Measurements from ENCODE around the gene PDE7B. TPM values are rescaled to one million over a fixed set of nuclear protein-coding genes. Genes with fewer than 3 reads are reported as not detected.
"Not testable (repeated sequence)": the region's sequence is repeated elsewhere in the genome, so short reads cannot be mapped to it uniquely, and the experiment has no call there.

Gene PDE7B
- polyA plus RNA-seq, 1 donor (not counting 4 experiments of a cell fraction or from before 2014, with no cell fraction given) = 0.01 TPM

DNA sequence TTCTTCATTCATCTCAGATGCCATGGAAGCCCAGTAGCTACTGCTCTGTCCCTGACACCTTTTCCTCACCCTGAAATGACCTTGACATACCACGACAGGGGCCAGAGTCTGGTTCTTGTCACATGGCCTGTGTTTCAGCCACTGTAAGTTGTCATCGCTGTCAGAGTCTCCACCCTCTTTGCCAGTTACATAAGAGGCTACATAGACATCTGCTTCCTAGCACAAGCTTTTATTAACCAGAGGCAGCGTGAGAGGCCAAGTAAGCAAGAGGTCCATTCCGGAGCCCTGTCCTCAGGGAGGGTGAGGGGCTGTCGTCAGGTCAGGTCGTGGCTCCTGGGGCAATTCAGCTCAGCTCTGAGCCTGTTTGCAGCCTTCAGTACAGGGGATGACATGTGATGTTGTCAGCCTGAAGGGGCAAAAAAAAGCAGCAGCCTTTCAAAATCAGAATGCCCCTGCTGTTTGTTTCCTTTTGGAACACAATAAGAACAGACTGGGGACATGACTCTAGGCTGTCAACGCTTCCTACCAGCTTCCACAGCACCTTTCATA is 252.3 kb downstream of the PDE7B start:
- no peaks in the 10 kb centered on the region for H3K4me1 ChIP-seq (ENCODE audit: control insufficient read depth, extremely low read depth, insufficient read depth, low read length)
- no peak overlapping the region for H3K4me2 ChIP-seq (ENCODE audit: control insufficient read depth, extremely low read depth, insufficient read depth, low read depth, low read length)
- H3K9me3 ChIP-seq (ENCODE audit: control insufficient read depth, low read depth, low read length) = no peaks in the 10 kb centered on the region
- no peaks in the 10 kb centered on the region for H3K27me3 ChIP-seq (ENCODE audit: control insufficient read depth, extremely low read depth, insufficient read depth, low read length)
- TF ChIP-seq, protein P1, sequence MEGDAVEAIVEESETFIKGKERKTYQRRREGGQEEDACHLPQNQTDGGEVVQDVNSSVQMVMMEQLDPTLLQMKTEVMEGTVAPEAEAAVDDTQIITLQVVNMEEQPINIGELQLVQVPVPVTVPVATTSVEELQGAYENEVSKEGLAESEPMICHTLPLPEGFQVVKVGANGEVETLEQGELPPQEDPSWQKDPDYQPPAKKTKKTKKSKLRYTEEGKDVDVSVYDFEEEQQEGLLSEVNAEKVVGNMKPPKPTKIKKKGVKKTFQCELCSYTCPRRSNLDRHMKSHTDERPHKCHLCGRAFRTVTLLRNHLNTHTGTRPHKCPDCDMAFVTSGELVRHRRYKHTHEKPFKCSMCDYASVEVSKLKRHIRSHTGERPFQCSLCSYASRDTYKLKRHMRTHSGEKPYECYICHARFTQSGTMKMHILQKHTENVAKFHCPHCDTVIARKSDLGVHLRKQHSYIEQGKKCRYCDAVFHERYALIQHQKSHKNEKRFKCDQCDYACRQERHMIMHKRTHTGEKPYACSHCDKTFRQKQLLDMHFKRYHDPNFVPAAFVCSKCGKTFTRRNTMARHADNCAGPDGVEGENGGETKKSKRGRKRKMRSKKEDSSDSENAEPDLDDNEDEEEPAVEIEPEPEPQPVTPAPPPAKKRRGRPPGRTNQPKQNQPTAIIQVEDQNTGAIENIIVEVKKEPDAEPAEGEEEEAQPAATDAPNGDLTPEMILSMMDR (optimal IDR thresholded peaks at IDR 0.05 in 1 of 3, IDR thresholded peaks at IDR 0.05 in 1 of 3, conservative IDR thresholded peaks at IDR 0.05 in 1 of 3; ENCODE audit: extremely low read depth in 1 of 3, insufficient read depth in 2 of 3, low read length in 3 of 3) = no peak
- no peak for TF ChIP-seq EZH2 (IDR thresholded peaks at IDR 0.05; ENCODE audit: low read length)
- dilution Hi-C loops (cut with MboI; ENCODE audit: extremely low pct_ligation_motif_present, low sequenced_read_pairs) = no loop called here
- H3K9ac ChIP-seq (ENCODE audit: control insufficient read depth, extremely low read depth, insufficient read depth, low read length) = no peak overlapping the region
- no peaks in the 10 kb centered on the region for H3K36me3 ChIP-seq (ENCODE audit: control insufficient read depth in 2 of 2, extremely low read depth in 1 of 2, insufficient read depth in 2 of 2, low read length in 2 of 2)
- H4K20me1 ChIP-seq (ENCODE audit: control insufficient read depth, extremely low read depth, insufficient read depth, low read length) = no peaks in the 10 kb centered on the region
- H2AFZ ChIP-seq (ENCODE audit: control insufficient read depth, low read length) = no peak overlapping the region
- no peak for FAIRE-seq
- no peak overlapping the region for H3K4me3 ChIP-seq (ENCODE audit: control insufficient read depth in 2 of 3, extremely low read depth in 1 of 3, insufficient read depth in 2 of 3, low read depth in 1 of 3, low read length in 3 of 3)
- no peak for DNase-seq (ENCODE audit: low read depth, low spot score)
- H3K79me2 ChIP-seq (ENCODE audit: control insufficient read depth, insufficient read depth, low read length) = no peaks in the 10 kb centered on the region
- no peak overlapping the region for H3K27ac ChIP-seq (ENCODE audit: control insufficient read depth, insufficient read depth, low read length)
- no peaks in the 10 kb centered on the region for H3K9me1 ChIP-seq (ENCODE audit: control insufficient read depth, extremely low read depth, insufficient read depth, low read length)

DNA sequence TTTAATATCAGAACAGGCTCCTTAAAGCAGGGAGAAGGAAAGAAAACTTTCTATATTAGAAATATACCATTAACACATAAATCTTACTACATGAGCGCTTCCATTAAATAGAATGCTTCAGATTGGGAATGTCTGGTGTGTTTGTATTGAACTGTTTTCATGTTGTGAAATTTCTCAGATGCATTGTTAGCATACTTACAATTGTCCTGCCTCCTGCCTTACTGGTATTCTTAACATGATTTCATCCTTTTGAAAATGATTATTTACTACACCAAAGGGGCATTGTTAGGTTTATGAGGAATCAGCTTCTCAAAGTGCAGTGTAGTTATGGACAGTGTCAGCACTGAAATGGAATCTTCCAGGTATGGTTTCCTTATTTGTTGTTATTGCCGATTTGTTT is 253.1 kb downstream of the PDE7B start:
- Histone ChIP-seq H3K4me1 (ENCODE audit: control insufficient read depth, extremely low read depth, insufficient read depth, low read length) (no peaks in the 10 kb centered on the region), H3K9me3 (ENCODE audit: control insufficient read depth, low read depth, low read length) (no peaks in the 10 kb centered on the region), H3K27ac (ENCODE audit: control insufficient read depth, insufficient read depth, low read length) (no peak overlapping the region), H3K36me3 (ENCODE audit: control insufficient read depth in 2 of 2, extremely low read depth in 1 of 2, insufficient read depth in 2 of 2, low read length in 2 of 2) (no peaks in the 10 kb centered on the region), H3K9me1 (ENCODE audit: control insufficient read depth, extremely low read depth, insufficient read depth, low read length) (no peaks in the 10 kb centered on the region), H3K4me2 (ENCODE audit: control insufficient read depth, extremely low read depth, insufficient read depth, low read depth, low read length) (no peak overlapping the region), H3K9ac (ENCODE audit: control insufficient read depth, extremely low read depth, insufficient read depth, low read length) (no peak overlapping the region), H4K20me1 (ENCODE audit: control insufficient read depth, extremely low read depth, insufficient read depth, low read length) (no peaks in the 10 kb centered on the region), H2AFZ (ENCODE audit: control insufficient read depth, low read length) (no peak overlapping the region), H3K27me3 (ENCODE audit: control insufficient read depth, extremely low read depth, insufficient read depth, low read length) (no peaks in the 10 kb centered on the region), H3K4me3 (ENCODE audit: control insufficient read depth in 2 of 3, extremely low read depth in 1 of 3, insufficient read depth in 2 of 3, low read depth in 1 of 3, low read length in 3 of 3) (no peak overlapping the region), H3K79me2 (ENCODE audit: control insufficient read depth, insufficient read depth, low read length) (no peaks in the 10 kb centered on the region)
- dilution Hi-C loops (cut with MboI; ENCODE audit: extremely low pct_ligation_motif_present, low sequenced_read_pairs) = no loop called here
- no peak for TF ChIP-seq EZH2 (IDR thresholded peaks at IDR 0.05; ENCODE audit: low read length)
- TF ChIP-seq, protein P1 (optimal IDR thresholded peaks at IDR 0.05 in 1 of 3, IDR thresholded peaks at IDR 0.05 in 1 of 3, conservative IDR thresholded peaks at IDR 0.05 in 1 of 3; ENCODE audit: extremely low read depth in 1 of 3, insufficient read depth in 2 of 3, low read length in 3 of 3) = no peak
- DNase-seq (ENCODE audit: low read depth, low spot score) = no peak
- no peak for FAIRE-seq

DNA sequence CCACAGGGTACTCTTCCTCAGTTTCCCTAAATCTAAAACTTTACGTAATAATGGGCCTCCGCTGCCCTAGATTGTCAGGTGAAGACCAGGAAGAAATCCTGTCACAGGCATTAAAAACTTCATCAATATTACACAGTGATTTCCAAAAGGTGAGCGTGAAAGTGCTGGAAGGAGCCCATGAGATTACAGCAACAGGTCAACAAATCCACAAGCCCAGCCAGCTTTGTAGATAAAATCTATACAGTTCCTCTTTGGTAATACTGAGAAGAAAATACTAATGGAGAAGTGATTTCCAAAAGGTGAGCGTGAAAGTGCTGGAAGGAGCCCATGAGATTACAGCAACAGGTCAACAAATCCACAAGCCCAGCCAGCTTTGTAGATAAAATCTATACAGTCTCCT is 254.3 kb downstream of the PDE7B start:
- H4K20me1 ChIP-seq (ENCODE audit: control insufficient read depth, extremely low read depth, insufficient read depth, low read length); FAIRE-seq; H3K4me1 ChIP-seq (ENCODE audit: control insufficient read depth, extremely low read depth, insufficient read depth, low read length); H3K27ac ChIP-seq (ENCODE audit: control insufficient read depth, insufficient read depth, low read length); H3K4me2 ChIP-seq (ENCODE audit: control insufficient read depth, extremely low read depth, insufficient read depth, low read depth, low read length); H3K9ac ChIP-seq (ENCODE audit: control insufficient read depth, extremely low read depth, insufficient read depth, low read length); H3K4me3 ChIP-seq (ENCODE audit: control insufficient read depth in 2 of 3, extremely low read depth in 1 of 3, insufficient read depth in 2 of 3, low read depth in 1 of 3, low read length in 3 of 3); H2AFZ ChIP-seq (ENCODE audit: control insufficient read depth, low read length); H3K9me3 ChIP-seq (ENCODE audit: control insufficient read depth, low read depth, low read length); H3K27me3 ChIP-seq (ENCODE audit: control insufficient read depth, extremely low read depth, insufficient read depth, low read length); H3K9me1 ChIP-seq (ENCODE audit: control insufficient read depth, extremely low read depth, insufficient read depth, low read length); DNase-seq (ENCODE audit: low read depth, low spot score); dilution Hi-C loops (cut with MboI; ENCODE audit: extremely low pct_ligation_motif_present, low sequenced_read_pairs); H3K79me2 ChIP-seq (ENCODE audit: control insufficient read depth, insufficient read depth, low read length); H3K36me3 ChIP-seq (ENCODE audit: control insufficient read depth in 2 of 2, extremely low read depth in 1 of 2, insufficient read depth in 2 of 2, low read length in 2 of 2): not testable (repeated sequence)
